HCT116 (cell line): ENCODE measurements around the gene GABPB1. TPM values are rescaled to one million over a fixed set of nuclear protein-coding genes. Genes with fewer than 3 reads are reported as not detected.

Experiments used
- ATAC-seq: fragments of 200-7000 bp; cut with Tn5 transposase; 2 replicates; pipeline ENCODE4 v1.9.1; 2020; ENCODE audit warnings: mild to moderate bottlenecking, moderate library complexity
- BruUV-seq: library from RNA; stranded (reverse); fragments of 400-500 nt; replicated peaks from 2 replicates; lab custom pipeline; 2021; lab: Mats Ljungman, UMichigan
- CTCF ChIA-PET: fragments of 300-600 bp; sonication (Branson Sonifier 250); formaldehyde crosslinking; loops from one replicate; lab custom pipeline; 2021; ENCODE audit warnings: antibody characterized with exemption; lab: Charles Lee
- POLR2A ChIA-PET: fragments of 300-600, 350-600 bp; sonication (Branson Sonifier 250); formaldehyde crosslinking; loops from one replicate; lab custom pipeline; 2021; ENCODE audit warnings: antibody characterized with exemption; lab: Charles Lee
- RAD21 ChIA-PET, 2 experiments: fragments of 300-600 bp; sonication (Branson Sonifier 250); formaldehyde crosslinking; loops; one replicate each; lab custom pipeline; 2023; ENCODE audit warnings: low total read pairs in 2 of 2; ENCODE audit not compliant: uncharacterized antibody in 2 of 2, unreplicated experiment in 2 of 2, low non-redundant PET in 1 of 2; lab: Charles Lee
- DNase-seq: peaks from one replicate; pipeline ENCODE4 v3.0.0-alpha.2; 2010; ENCODE audit warnings: low read depth, low spot score
- H2AFZ ChIP-seq: fragments of 200-600 bp; shearing (Covaris generic), sonication (generic); 2 replicates; pipeline ENCODE4 v1.6.1; 2017; ENCODE audit warnings: low read depth, mixed run types, mixed read lengths, antibody characterized with exemption, low read length; ENCODE audit not compliant: poor library complexity, severe bottlenecking
- H3K27ac ChIP-seq: 2 replicates; pipeline ENCODE4 v1.5.1; 2012; ENCODE audit warnings: low read depth, low read length
- H3K27me3 ChIP-seq: fragments of 200-600 bp; sonication (generic); 2 replicates; pipeline ENCODE4 v1.6.1; 2016; ENCODE audit warnings: mixed run types, low read length, mixed read lengths; ENCODE audit not compliant: insufficient read depth
- H3K36me3 ChIP-seq, 2 experiments: fragments of 200-500 bp in 1 of 2; fragments of 200-600 bp in 1 of 2; sonication (Bioruptor generic) in 1 of 2; sonication (generic) in 1 of 2; 2 replicates each; pipeline versions ENCODE4 v1.5.1 to v1.6.1; 2014 to 2016; ENCODE audit warnings: low read length in 2 of 2, inconsistent platforms in 1 of 2, mixed read lengths in 1 of 2, mixed run types in 1 of 2; ENCODE audit not compliant: insufficient read depth in 2 of 2, control insufficient read depth in 1 of 2
- H3K4me1 ChIP-seq, 2 experiments: fragments of 200-600 bp in 1 of 2; sonication (generic) in 1 of 2; 2 replicates each; pipeline versions ENCODE4 v1.5.1 to v1.6.1; 2012 to 2017; ENCODE audit warnings: low read length in 2 of 2, inconsistent platforms in 1 of 2, mild to moderate bottlenecking in 1 of 2, mixed read lengths in 1 of 2, mixed run types in 1 of 2, moderate library complexity in 1 of 2; ENCODE audit not compliant: insufficient read depth in 2 of 2, control insufficient read depth in 1 of 2
- H3K4me2 ChIP-seq: fragments of 200-600 bp; sonication (generic); 2 replicates; pipeline ENCODE4 v1.6.1; 2017; ENCODE audit warnings: mixed run types, low read length, mixed read lengths
- H3K4me3 ChIP-seq, 2 experiments: fragments of 200-600 bp in 1 of 2; sonication (generic) in 1 of 2; replicated peaks in 1 of 2; 2 replicates each; pipeline ENCODE4 v1.5.1; 2011 to 2016; ENCODE audit warnings: low read length in 2 of 2, control low read depth in 1 of 2, low read depth in 1 of 2, mild to moderate bottlenecking in 1 of 2, mixed read lengths in 1 of 2, mixed run types in 1 of 2
- H3K79me2 ChIP-seq: fragments of 200-600 bp; sonication (generic); 2 replicates; pipeline ENCODE4 v1.6.1; 2017; ENCODE audit warnings: mild to moderate bottlenecking, mixed run types, low read length, moderate library complexity, mixed read lengths; ENCODE audit not compliant: insufficient read depth
- H3K9ac ChIP-seq: fragments of 200-600 bp; sonication (generic); 2 replicates; pipeline ENCODE4 v1.6.1; 2016; ENCODE audit warnings: low read length, mixed read lengths
- H3K9me2 ChIP-seq: fragments of 200-600 bp; sonication (generic), shearing (Covaris generic); 2 replicates; pipeline ENCODE4 v1.6.1; 2017; ENCODE audit warnings: mixed run types, mild to moderate bottlenecking, moderate library complexity; ENCODE audit not compliant: insufficient read depth
- H3K9me3 ChIP-seq, 2 experiments: fragments of 200-500 bp in 1 of 2; fragments of 200-600 bp in 1 of 2; sonication (Bioruptor generic) in 1 of 2; sonication (generic) in 1 of 2; 2 replicates each; pipeline ENCODE4 v1.6.1; 2014 to 2017; ENCODE audit warnings: low read length in 2 of 2, mixed read lengths in 2 of 2, inconsistent platforms in 1 of 2, low read depth in 1 of 2, mild to moderate bottlenecking in 1 of 2, mixed run types in 1 of 2, moderate library complexity in 1 of 2; ENCODE audit not compliant: control insufficient read depth in 1 of 2, insufficient read depth in 1 of 2
- H4K20me1 ChIP-seq: fragments of 200-600 bp; sonication (generic), shearing (Covaris generic); 2 replicates; pipeline ENCODE4 v1.6.1; 2017; ENCODE audit warnings: mixed run types, mild to moderate bottlenecking, moderate library complexity; ENCODE audit not compliant: insufficient read depth
- ATF3 ChIP-seq: IDR thresholded peaks from 2 replicates; pipeline ENCODE4 v1.6.1; 2012
- CBX3 ChIP-seq: IDR thresholded peaks from 2 replicates; pipeline ENCODE4 v1.6.1; 2012; ENCODE audit warnings: low read depth
- CEBPB ChIP-seq: IDR thresholded peaks from 2 replicates; pipeline ENCODE4 v1.6.1; 2012; ENCODE audit warnings: low read depth
- EGR1 ChIP-seq: IDR thresholded peaks from 2 replicates; pipeline ENCODE4 v1.6.1; 2012; ENCODE audit warnings: low read depth
- EZH2phosphoT487 ChIP-seq: fragments of 200-600 bp; IDR thresholded peaks from 2 replicates; pipeline ENCODE4 v1.6.1; 2018; ENCODE audit warnings: antibody characterized with exemption, borderline replicate concordance
- FOSL1 ChIP-seq: IDR thresholded peaks from 2 replicates; pipeline ENCODE4 v1.6.1; 2012; ENCODE audit warnings: low read depth
- JUND ChIP-seq: IDR thresholded peaks from 2 replicates; pipeline ENCODE4 v1.6.1; 2012
- MAX ChIP-seq: IDR thresholded peaks from 2 replicates; pipeline ENCODE4 v1.6.1; 2012
- POLR2A ChIP-seq: IDR thresholded peaks from 2 replicates; pipeline ENCODE4 v1.7.0; 2011; ENCODE audit warnings: borderline replicate concordance; ENCODE audit not compliant: insufficient read depth, insufficient read length; ENCODE audit errors: extremely low read depth
- POLR2AphosphoS5 ChIP-seq: IDR thresholded peaks from 2 replicates; pipeline ENCODE4 v1.6.1; 2011; ENCODE audit warnings: mild to moderate bottlenecking, low read depth, low read length, moderate library complexity
- RAD21 ChIP-seq: IDR thresholded peaks from 2 replicates; pipeline ENCODE4 v1.6.1; 2012; ENCODE audit warnings: low read depth, mild to moderate bottlenecking
- SIN3A ChIP-seq: IDR thresholded peaks from 2 replicates; pipeline ENCODE4 v1.6.1; 2012; ENCODE audit warnings: low read depth
- SP1 ChIP-seq: IDR thresholded peaks from 2 replicates; pipeline ENCODE4 v1.6.1; 2012; ENCODE audit warnings: low read depth
- TCF7L2 ChIP-seq: IDR thresholded peaks from 2 replicates; pipeline ENCODE4 v1.7.0; 2011; ENCODE audit warnings: borderline replicate concordance, inconsistent platforms; ENCODE audit not compliant: insufficient read depth, insufficient read length; ENCODE audit errors: extremely low read depth
- ZFX ChIP-seq: fragments of 450-650 bp; IDR thresholded peaks from 2 replicates; pipeline ENCODE4 v1.6.1; 2017
- ZNF274 ChIP-seq: fragments of 200-500 bp; sonication (Bioruptor generic); IDR thresholded peaks from 2 replicates; pipeline ENCODE4 v1.6.1; 2014; ENCODE audit warnings: mild to moderate bottlenecking, low read depth, low read length, inconsistent platforms
- intact Hi-C: fragments of 100-400 bp; cut with micrococcal nuclease; formaldehyde crosslinking; loops from 2 replicates; pipeline ENCODE4 v1.10.0; 2022
- total RNA-seq: library from RNA; stranded (reverse); gene quantifications from one replicate; pipeline ENCODE4 v1.2.1, GENCODE V29; 2021; ENCODE audit not compliant: unreplicated experiment
- TF ChIP-seq, protein P1 (sequence below): IDR thresholded peaks from 2 replicates; pipeline ENCODE4 v1.6.1; 2011; ENCODE audit warnings: mild to moderate bottlenecking, low read length, moderate library complexity; ENCODE audit not compliant: insufficient replicate concordance; ENCODE audit errors: extremely low read depth

GABPB1 gene
- total RNA-seq, 1 experiment from 2014 or later, result 20.1 TPM

GRCh38 chr15:50238255-50238654 lies 116.7 kb downstream of the GABPB1 start:
- Histone ChIP-seq H3K36me3 (no peaks in the 10 kb centered on the region), H3K4me2 (no peak overlapping the region), H3K79me2 (no peaks in the 10 kb centered on the region), H3K27me3 (no peaks in the 10 kb centered on the region), H3K4me1 (no peaks in the 10 kb centered on the region), H3K9ac (no peak overlapping the region), H3K9me2 (no peaks in the 10 kb centered on the region), H3K4me3 (no peak overlapping the region), H3K27ac (no peak overlapping the region), H4K20me1 (no peaks in the 10 kb centered on the region), H2AFZ (no peak overlapping the region), H3K9me3 (no peaks in the 10 kb centered on the region)
- intact Hi-C loops, result no loop called here
- DNase-seq, result no peak
- RAD21 ChIA-PET, result no interaction called here
- POLR2A ChIA-PET, result no interaction called here
- TF ChIP-seq SIN3A (no peak), POLR2A (no peak), JUND (no peak), TCF7L2 (no peak), EZH2phosphoT487 (no peak), ZFX (no peak), ATF3 (no peak)
- BruUV-seq, result no TSS peak
- ATAC-seq, result no peak
- CTCF ChIA-PET, result no interaction called here

GRCh38 chr15:50236433-50236832 lies 118.6 kb downstream of the GABPB1 start:
- ATAC-seq (no peak), DNase-seq (no peak)
- ChIA-PET RAD21 (no interaction called here), POLR2A (no interaction called here), CTCF (no interaction called here)
- H3K27me3 ChIP-seq, result no peaks in the 10 kb centered on the region
- no peak overlapping the region for H2AFZ ChIP-seq
- no peaks in the 10 kb centered on the region for H3K79me2 ChIP-seq
- no TSS peak for BruUV-seq
- H3K9ac ChIP-seq, result no peak overlapping the region
- H3K9me2 ChIP-seq, result no peaks in the 10 kb centered on the region
- H4K20me1 ChIP-seq, result no peaks in the 10 kb centered on the region
- TF ChIP-seq, protein P1, sequence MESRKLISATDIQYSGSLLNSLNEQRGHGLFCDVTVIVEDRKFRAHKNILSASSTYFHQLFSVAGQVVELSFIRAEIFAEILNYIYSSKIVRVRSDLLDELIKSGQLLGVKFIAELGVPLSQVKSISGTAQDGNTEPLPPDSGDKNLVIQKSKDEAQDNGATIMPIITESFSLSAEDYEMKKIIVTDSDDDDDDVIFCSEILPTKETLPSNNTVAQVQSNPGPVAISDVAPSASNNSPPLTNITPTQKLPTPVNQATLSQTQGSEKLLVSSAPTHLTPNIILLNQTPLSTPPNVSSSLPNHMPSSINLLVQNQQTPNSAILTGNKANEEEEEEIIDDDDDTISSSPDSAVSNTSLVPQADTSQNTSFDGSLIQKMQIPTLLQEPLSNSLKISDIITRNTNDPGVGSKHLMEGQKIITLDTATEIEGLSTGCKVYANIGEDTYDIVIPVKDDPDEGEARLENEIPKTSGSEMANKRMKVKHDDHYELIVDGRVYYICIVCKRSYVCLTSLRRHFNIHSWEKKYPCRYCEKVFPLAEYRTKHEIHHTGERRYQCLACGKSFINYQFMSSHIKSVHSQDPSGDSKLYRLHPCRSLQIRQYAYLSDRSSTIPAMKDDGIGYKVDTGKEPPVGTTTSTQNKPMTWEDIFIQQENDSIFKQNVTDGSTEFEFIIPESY, result no peak
- TF ChIP-seq JUND (no peak), ATF3 (no peak), EZH2phosphoT487 (no peak), CBX3 (no peak), TCF7L2 (no peak), EGR1 (no peak), CEBPB (no peak), POLR2AphosphoS5 (no peak), ZFX (no peak), FOSL1 (no peak), RAD21 (no peak), SIN3A (no peak), ZNF274 (no peak), SP1 (no peak), MAX (no peak)
- H3K4me3 ChIP-seq, result no peak overlapping the region
- H3K36me3 ChIP-seq, result no peaks in the 10 kb centered on the region
- H3K4me2 ChIP-seq, result no peak overlapping the region
- H3K9me3 ChIP-seq, result no peaks in the 10 kb centered on the region
- no peak overlapping the region for H3K27ac ChIP-seq
- intact Hi-C loops, result no loop called here
- no peaks in the 10 kb centered on the region for H3K4me1 ChIP-seq
